ENCODE data around the gene FBRSL1. TPM values are rescaled to one million over a fixed set of nuclear protein-coding genes. Genes with fewer than 3 reads are reported as not detected.

FBRSL1 gene
- total RNA-seq, 4 donors from 2014 or later, result 5.9 to 16.0 (median 9.4) TPM

DNA sequence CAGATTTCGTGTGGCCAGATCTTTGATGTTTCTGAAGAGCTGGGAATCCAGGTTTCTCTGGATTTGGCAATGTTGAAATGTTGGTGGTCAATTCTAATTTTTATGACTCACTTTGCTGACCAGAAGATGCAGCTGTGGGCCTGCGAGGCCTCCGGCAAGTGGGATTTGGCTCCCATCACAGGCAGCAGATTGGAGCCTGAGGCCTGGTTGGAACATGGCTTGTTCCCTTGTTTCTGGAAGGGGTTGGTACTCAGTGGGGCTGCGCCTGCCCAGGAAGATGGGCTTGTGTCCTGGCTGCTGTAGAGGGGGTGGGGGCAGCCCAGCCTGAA is 23.1 kb downstream of the FBRSL1 start:
- no peak for ATAC-seq (ENCODE audit: low FRiP score)
- TF ChIP-seq CTCF (IDR thresholded peaks at IDR 0.05), result no peak

DNA sequence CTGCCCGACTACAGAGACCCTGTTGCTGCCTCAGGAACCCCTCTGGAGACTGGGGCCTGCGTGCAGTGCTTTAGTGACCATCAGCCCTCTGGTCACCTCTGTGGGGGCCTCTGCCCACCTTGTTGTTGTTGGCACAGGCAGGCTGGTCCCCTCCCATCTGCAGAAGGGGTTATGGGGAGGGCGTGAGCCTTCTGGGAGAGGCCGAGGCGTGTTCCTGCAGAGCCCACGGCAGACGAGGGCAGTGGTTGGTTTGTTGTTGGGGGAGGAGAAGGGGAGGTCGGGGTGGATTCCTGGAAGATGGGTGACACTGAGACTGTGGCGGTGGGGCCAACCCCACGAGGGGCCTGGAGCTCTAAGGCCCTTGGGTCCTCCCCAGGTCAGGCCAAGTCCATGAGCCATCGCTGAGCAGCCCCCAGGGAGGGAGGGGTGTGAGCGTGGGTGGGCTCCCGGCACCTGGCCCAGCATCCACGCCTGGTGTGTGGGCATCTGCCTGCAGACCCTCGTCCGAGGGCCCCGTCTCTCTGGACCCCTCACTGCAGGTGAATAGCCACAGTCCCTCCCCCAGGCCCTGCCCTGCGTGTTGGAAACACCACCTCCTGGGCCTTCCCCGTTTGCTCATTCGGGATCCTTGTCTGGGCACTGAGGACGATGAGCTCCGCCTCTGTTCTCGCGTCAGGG is 23.6 kb downstream of the FBRSL1 start:
- ATAC-seq (ENCODE audit: low FRiP score) (no peak), DNase-seq (ENCODE audit: low spot score) (no peak)
- no peak for TF ChIP-seq CTCF (IDR thresholded peaks at IDR 0.05)

More for the DNA sequence above, 23.1 kb downstream of the FBRSL1 start:
- no peak for DNase-seq (ENCODE audit: low spot score)

- DNase-seq (ENCODE audit: low spot score) (no peak), ATAC-seq (ENCODE audit: low FRiP score) (no peak)
- TF ChIP-seq CTCF (IDR thresholded peaks at IDR 0.05), result no peak
These were observed 24.4 kb downstream of the FBRSL1 start for GRCh38 chr12:132514216-132514820.

DNA sequence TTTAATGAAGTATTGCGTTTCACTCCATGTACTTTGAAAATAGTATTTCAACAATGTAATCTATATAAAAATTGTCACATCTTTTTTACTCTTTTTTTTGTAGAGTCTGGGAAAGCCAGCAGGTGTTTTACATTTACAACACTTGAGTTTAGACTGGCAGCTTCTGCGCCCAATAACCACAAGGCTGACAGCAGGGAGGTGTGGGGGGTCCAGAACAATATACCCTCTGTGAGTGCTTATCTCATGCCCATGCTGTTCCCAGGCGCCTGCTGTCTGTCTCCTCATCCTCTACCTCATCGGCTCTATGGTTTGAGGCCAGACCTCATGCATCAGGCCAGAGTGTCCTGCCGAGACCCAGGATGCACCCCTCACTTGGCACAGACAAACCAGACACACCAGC is 24.9 kb downstream of the FBRSL1 start:
- no peak for DNase-seq (ENCODE audit: low spot score)
- no peak for TF ChIP-seq CTCF (IDR thresholded peaks at IDR 0.05)
- ATAC-seq (ENCODE audit: low FRiP score), result no peak

- ATAC-seq (ENCODE audit: low FRiP score) (no peak), DNase-seq (ENCODE audit: low spot score) (no peak)
- TF ChIP-seq CTCF (IDR thresholded peaks at IDR 0.05), result no peak
These were observed 26.4 kb downstream of the FBRSL1 start for GRCh38 chr12:132516095-132517012.

- no peak for ATAC-seq (ENCODE audit: low FRiP score)
- no peak for TF ChIP-seq CTCF (IDR thresholded peaks at IDR 0.05)
- DNase-seq (ENCODE audit: low spot score), result no peak
These were observed 27.2 kb downstream of the FBRSL1 start for GRCh38 chr12:132517013-132517739.
